SK-N-SH (cell line): ENCODE results near the gene DLEU7.

Experiments used
- FOXJ3 ChIP-seq: sonication (generic); formaldehyde crosslinking; IDR thresholded peaks from 2 replicates; pipeline ENCODE4 v1.5.1; 2020; ENCODE audit warnings: mild to moderate bottlenecking, missing genetic modification reagents
- GABPA ChIP-seq: IDR thresholded peaks from 2 replicates; pipeline ENCODE4 v1.4.0; 2012; ENCODE audit warnings: low read depth, mild to moderate bottlenecking
- JUND ChIP-seq: IDR thresholded peaks from 2 replicates; pipeline ENCODE4 v1.4.0; 2012
- TF ChIP-seq, protein P1 (sequence below): IDR thresholded peaks from 2 replicates; pipeline ENCODE4 v1.4.0; 2012; ENCODE audit warnings: low read depth
- TF ChIP-seq, protein P2 (sequence below): fragments of 200-600 bp; sonication (generic); IDR thresholded peaks from 2 replicates; pipeline ENCODE4 v1.6.1; 2017; ENCODE audit warnings: antibody characterized with exemption, mild to moderate bottlenecking, moderate library complexity
- TF ChIP-seq, protein P3 (sequence below): IDR thresholded peaks from 2 replicates; pipeline ENCODE4 v1.6.1; 2012; ENCODE audit warnings: mild to moderate bottlenecking, low read depth, low read length, moderate library complexity

- TF ChIP-seq JUND (no peak), FOXJ3 (no peak), GABPA (no peak)
- TF ChIP-seq, protein P1, sequence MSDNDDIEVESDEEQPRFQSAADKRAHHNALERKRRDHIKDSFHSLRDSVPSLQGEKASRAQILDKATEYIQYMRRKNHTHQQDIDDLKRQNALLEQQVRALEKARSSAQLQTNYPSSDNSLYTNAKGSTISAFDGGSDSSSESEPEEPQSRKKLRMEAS: no peak
- TF ChIP-seq, protein P2, sequence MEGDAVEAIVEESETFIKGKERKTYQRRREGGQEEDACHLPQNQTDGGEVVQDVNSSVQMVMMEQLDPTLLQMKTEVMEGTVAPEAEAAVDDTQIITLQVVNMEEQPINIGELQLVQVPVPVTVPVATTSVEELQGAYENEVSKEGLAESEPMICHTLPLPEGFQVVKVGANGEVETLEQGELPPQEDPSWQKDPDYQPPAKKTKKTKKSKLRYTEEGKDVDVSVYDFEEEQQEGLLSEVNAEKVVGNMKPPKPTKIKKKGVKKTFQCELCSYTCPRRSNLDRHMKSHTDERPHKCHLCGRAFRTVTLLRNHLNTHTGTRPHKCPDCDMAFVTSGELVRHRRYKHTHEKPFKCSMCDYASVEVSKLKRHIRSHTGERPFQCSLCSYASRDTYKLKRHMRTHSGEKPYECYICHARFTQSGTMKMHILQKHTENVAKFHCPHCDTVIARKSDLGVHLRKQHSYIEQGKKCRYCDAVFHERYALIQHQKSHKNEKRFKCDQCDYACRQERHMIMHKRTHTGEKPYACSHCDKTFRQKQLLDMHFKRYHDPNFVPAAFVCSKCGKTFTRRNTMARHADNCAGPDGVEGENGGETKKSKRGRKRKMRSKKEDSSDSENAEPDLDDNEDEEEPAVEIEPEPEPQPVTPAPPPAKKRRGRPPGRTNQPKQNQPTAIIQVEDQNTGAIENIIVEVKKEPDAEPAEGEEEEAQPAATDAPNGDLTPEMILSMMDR: no peak
- TF ChIP-seq, protein P3, sequence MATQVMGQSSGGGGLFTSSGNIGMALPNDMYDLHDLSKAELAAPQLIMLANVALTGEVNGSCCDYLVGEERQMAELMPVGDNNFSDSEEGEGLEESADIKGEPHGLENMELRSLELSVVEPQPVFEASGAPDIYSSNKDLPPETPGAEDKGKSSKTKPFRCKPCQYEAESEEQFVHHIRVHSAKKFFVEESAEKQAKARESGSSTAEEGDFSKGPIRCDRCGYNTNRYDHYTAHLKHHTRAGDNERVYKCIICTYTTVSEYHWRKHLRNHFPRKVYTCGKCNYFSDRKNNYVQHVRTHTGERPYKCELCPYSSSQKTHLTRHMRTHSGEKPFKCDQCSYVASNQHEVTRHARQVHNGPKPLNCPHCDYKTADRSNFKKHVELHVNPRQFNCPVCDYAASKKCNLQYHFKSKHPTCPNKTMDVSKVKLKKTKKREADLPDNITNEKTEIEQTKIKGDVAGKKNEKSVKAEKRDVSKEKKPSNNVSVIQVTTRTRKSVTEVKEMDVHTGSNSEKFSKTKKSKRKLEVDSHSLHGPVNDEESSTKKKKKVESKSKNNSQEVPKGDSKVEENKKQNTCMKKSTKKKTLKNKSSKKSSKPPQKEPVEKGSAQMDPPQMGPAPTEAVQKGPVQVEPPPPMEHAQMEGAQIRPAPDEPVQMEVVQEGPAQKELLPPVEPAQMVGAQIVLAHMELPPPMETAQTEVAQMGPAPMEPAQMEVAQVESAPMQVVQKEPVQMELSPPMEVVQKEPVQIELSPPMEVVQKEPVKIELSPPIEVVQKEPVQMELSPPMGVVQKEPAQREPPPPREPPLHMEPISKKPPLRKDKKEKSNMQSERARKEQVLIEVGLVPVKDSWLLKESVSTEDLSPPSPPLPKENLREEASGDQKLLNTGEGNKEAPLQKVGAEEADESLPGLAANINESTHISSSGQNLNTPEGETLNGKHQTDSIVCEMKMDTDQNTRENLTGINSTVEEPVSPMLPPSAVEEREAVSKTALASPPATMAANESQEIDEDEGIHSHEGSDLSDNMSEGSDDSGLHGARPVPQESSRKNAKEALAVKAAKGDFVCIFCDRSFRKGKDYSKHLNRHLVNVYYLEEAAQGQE: no peak
These were observed 40.8 kb upstream of the DLEU7 start for GRCh38 chr13:50884265-50884664.
